HepG2 (cell line): ENCODE measurements around the gene PKM. TPM values are rescaled to one million over a fixed set of nuclear protein-coding genes. Genes with fewer than 3 reads are reported as not detected.
A peak's percentile ranks its signal among the peaks of the same experiment; 100 is the strongest.

ENCODE experiments used
- ATAC-seq: fragments of 200-7000 bp; cut with Tn5 transposase; 3 replicates; pipeline ENCODE4 v1.9.1; 2020; ENCODE audit warnings: mild to moderate bottlenecking, moderate library complexity
- BruUV-seq: library from RNA; stranded (reverse); fragments of 400-500 nt; replicated peaks from 2 replicates; lab custom pipeline; 2021; lab: Mats Ljungman, UMichigan
- CTCF ChIA-PET: fragments of 300-600 bp; formaldehyde crosslinking; extraction: SDS; loops from one replicate; lab custom pipeline; 2021; ENCODE audit warnings: low total read pairs, inconsistent platforms, low intra/inter-chr PET ratio; lab: Yijun Ruan, JAX
- POLR2A ChIA-PET: fragments of 350-600 bp; sonication (Branson Sonifier 250); formaldehyde crosslinking; loops from one replicate; lab custom pipeline; 2020; ENCODE audit warnings: antibody characterized with exemption, inconsistent platforms; lab: Yijun Ruan, JAX
- DNase-seq: peaks from one replicate; pipeline ENCODE4 v3.0.0-alpha.2; 2015; ENCODE audit warnings: low spot score
- FAIRE-seq: peaks from 3 replicates; lab custom pipeline; 2011; peaks lifted over from hg19 to GRCh38; lab: Jason Lieb, UNC
- H2AFZ ChIP-seq: one replicate; pipeline ENCODE4 v1.6.1; 2011; ENCODE audit warnings: low read length, inconsistent platforms
- H3K27ac ChIP-seq: fragments of 300-600 bp; 3 replicates; pipeline ENCODE4 v1.8.0; 2011; ENCODE audit warnings: mixed run types, mild to moderate bottlenecking, mixed read lengths, low read length, inconsistent platforms; ENCODE audit not compliant: insufficient read depth; ENCODE audit errors: extremely low read length
- H3K27me3 ChIP-seq, 2 experiments: fragments of 200-600 bp in 1 of 2; 2 replicates in 1 of 2; 3 replicates in 1 of 2; pipeline versions ENCODE4 v1.6.0 to v1.8.0; 2011; ENCODE audit warnings: low read length in 2 of 2, mild to moderate bottlenecking in 2 of 2, moderate library complexity in 2 of 2, inconsistent platforms in 1 of 2; ENCODE audit not compliant: insufficient read depth in 2 of 2, control insufficient read depth in 1 of 2
- H3K36me3 ChIP-seq, 2 experiments: fragments of 200-600 bp in 1 of 2; replicated peaks in 1 of 2; 2 replicates in 1 of 2; 3 replicates in 1 of 2; pipeline versions ENCODE4 v1.5.1 to v1.8.0; 2011; ENCODE audit warnings: low read length in 2 of 2, inconsistent platforms in 1 of 2; ENCODE audit not compliant: insufficient read depth in 2 of 2, control insufficient read depth in 1 of 2
- H3K4me1 ChIP-seq: 2 replicates; pipeline ENCODE4 v1.5.1; 2012; ENCODE audit warnings: low read length, inconsistent platforms; ENCODE audit not compliant: insufficient read depth
- H3K4me2 ChIP-seq: 2 replicates; pipeline ENCODE4 v1.6.0; 2011; ENCODE audit warnings: low read depth, low read length, inconsistent platforms
- H3K4me3 ChIP-seq, 3 experiments: fragments of 200-600 bp in 1 of 3; sonication (generic), shearing (Covaris generic) in 1 of 3; replicated peaks in 1 of 3; 2 replicates each; pipeline ENCODE4 v1.5.1; 2011 to 2016; ENCODE audit warnings: low read length in 3 of 3, inconsistent platforms in 2 of 3, low read depth in 2 of 3, mild to moderate bottlenecking in 2 of 3, control low read depth in 1 of 3, mixed read lengths in 1 of 3; ENCODE audit not compliant: insufficient read depth in 1 of 3
- H3K79me2 ChIP-seq: one replicate; pipeline ENCODE4 v1.6.1; 2011; ENCODE audit warnings: low read length, inconsistent platforms; ENCODE audit not compliant: insufficient read depth
- H3K9ac ChIP-seq: 2 replicates; pipeline ENCODE4 v1.6.0; 2011; ENCODE audit warnings: mild to moderate bottlenecking, low read depth, low read length, inconsistent platforms; ENCODE audit not compliant: insufficient read depth
- H3K9me3 ChIP-seq: 2 replicates; pipeline ENCODE4 v1.5.1; 2012; ENCODE audit warnings: mild to moderate bottlenecking, low read length
- H4K20me1 ChIP-seq: 2 replicates; pipeline ENCODE4 v1.6.0; 2011; ENCODE audit warnings: inconsistent platforms, mild to moderate bottlenecking, low read length, moderate library complexity; ENCODE audit not compliant: insufficient read depth
- CEBPB ChIP-seq: IDR thresholded peaks from 2 replicates; pipeline ENCODE4 v1.6.1; 2011; ENCODE audit warnings: low read depth, low read length, improper control_type of control experiment, borderline replicate concordance
- HES4 ChIP-seq: sonication (generic); formaldehyde crosslinking; IDR thresholded peaks from 2 replicates; pipeline ENCODE4 v1.9.0; 2021; ENCODE audit warnings: mild to moderate bottlenecking, missing genetic modification reagents, borderline replicate concordance
- NRL ChIP-seq: sonication (generic); formaldehyde crosslinking; IDR thresholded peaks from 2 replicates; pipeline ENCODE4 v1.5.0; 2020; ENCODE audit warnings: missing genetic modification reagents, mild to moderate bottlenecking, moderate library complexity, borderline replicate concordance
- ZNF552 ChIP-seq: sonication (generic); formaldehyde crosslinking; IDR thresholded peaks from 2 replicates; pipeline ENCODE4 v1.9.0; 2022; ENCODE audit warnings: missing genetic modification reagents, mild to moderate bottlenecking, borderline replicate concordance
- WGBS: methylation state at CpG from one replicate; pipeline ENCODE4 v1.1.6; 2017; ENCODE audit warnings: low lambda C conversion rate; 5-methylcytosine and 5-hydroxymethylcytosine counted together
- in situ Hi-C: cut with HindIII; loops from 2 replicates; pipeline ENCODE4 v1.10.0; 2017; ENCODE audit warnings: low pct_unique_long_range_greater_than_20kb; ENCODE audit not compliant: extremely low pct_ligation_motif_present
- intact Hi-C: fragments of 100-400 bp; cut with micrococcal nuclease; formaldehyde crosslinking; loops from one replicate; pipeline ENCODE4 v1.10.0; 2022; ENCODE audit not compliant: unreplicated experiment
- polyA plus RNA-seq, 8 experiments: library from polyadenylated mRNA; depleted of rRNA in 3 of 8; stranded (reverse) in 7 of 8; unstranded in 1 of 8; fragments of >200 nt; fragmentation: Illumina TruSeq in 4 of 8; extraction: Trizol in 4 of 8; gene quantifications; 2 replicates each; pipeline versions ENCODE4 v1.2.1 to v1.2.3, GENCODE V29; 2011 to 2016; ENCODE audit warnings: low read depth in 4 of 8, missing spikeins in 1 of 8, mixed read lengths in 1 of 8; ENCODE audit not compliant: insufficient read depth in 1 of 8
- total RNA-seq, 5 experiments: library from RNA; depleted of rRNA; stranded (reverse); fragments of >200 nt; fragmentation: Illumina TruSeq; extraction: Trizol; gene quantifications; 2 replicates each; pipeline ENCODE4 v1.2.3, GENCODE V29; 2016; ENCODE audit warnings: low read depth in 1 of 5

Gene PKM
- total and polyA plus RNA-seq, 2 of the 13 experiments (the other 11 are each of a cell fraction or from before 2014, with no cell fraction given) = 488 to 780 TPM

- ATAC-seq (no peak), FAIRE-seq (no peak), DNase-seq (no peak)
- in situ Hi-C loops (no loop called here), intact Hi-C loops (no loop called here)
- Histone ChIP-seq H2AFZ (no peak overlapping the region), H3K4me3 (no peak overlapping the region), H3K36me3 (no peaks in the 10 kb centered on the region), H3K27me3 (peaks cover 0 to 13% of the 10 kb centered on the region in 2 experiments; a peak in 3 of 5 replicates), H3K9me3 (no peaks in the 10 kb centered on the region), H4K20me1 (no peaks in the 10 kb centered on the region), H3K79me2 (no peaks in the 10 kb centered on the region), H3K4me2 (peak overlapping the region; percentile 46), H3K9ac (no peak overlapping the region), H3K27ac (no peak overlapping the region), H3K4me1 (peaks cover 20% of the 10 kb centered on the region)
- TF ChIP-seq NRL (CRISPR knock-in tag) (0 out of 2 replicates have a peak, but pooled peaks have one; percentile 29), ZNF552 (CRISPR knock-in tag) (no peak)
- 27% methylated on average over 2 of the region's 5 CpGs for WGBS
- CTCF ChIA-PET = no interaction called here
- POLR2A ChIA-PET = no interaction called here
- BruUV-seq = no TSS peak
Observed at GRCh38 chr15:72160696-72161245, 70.2 kb downstream of the PKM start.

GRCh38 chr15:72156928-72157327 lies 74.1 kb downstream of the PKM start:
- in situ Hi-C loops (loop anchor here (5.0 to 10.0 kb wide), 2 partner anchors 355 to 412 kb away; no protein-coding TSS in a partner anchor), intact Hi-C loops (loop anchor here (1.0 to 2.0 kb wide), 2 partner anchors 356 to 404 kb away; no protein-coding TSS in a partner anchor)
- Histone ChIP-seq H3K9ac (no peak overlapping the region), H3K4me3 (no peak overlapping the region), H3K27me3 (peaks cover 0 to 14% of the 10 kb centered on the region in 2 experiments; a peak in 3 of 5 replicates), H2AFZ (no peak overlapping the region), H3K9me3 (no peaks in the 10 kb centered on the region), H3K4me1 (peaks cover 24% of the 10 kb centered on the region), H3K27ac (no peak overlapping the region), H4K20me1 (no peaks in the 10 kb centered on the region), H3K36me3 (no peaks in the 10 kb centered on the region), H3K4me2 (no peak overlapping the region), H3K79me2 (no peaks in the 10 kb centered on the region)
- ATAC-seq = no peak
- no TSS peak for BruUV-seq
- ChIA-PET CTCF (interaction anchor here (2.2 kb wide), 1 partner anchor 354 kb away, joined by 12 read pairs; no protein-coding TSS in a partner anchor), POLR2A (no interaction called here)
- TF ChIP-seq CEBPB = peak; percentile 29; the same call in 1 of the 2 replicates
- no peak for TF ChIP-seq HES4
- no peak for DNase-seq
- 41% methylated on average over 2 of the region's 2 CpGs for WGBS
- no peak for FAIRE-seq
